Mesendoderm (in vitro differentiated cells): ENCODE measurements around the gene RDM1.
"Not testable (repeated sequence)": the region's sequence is repeated elsewhere in the genome, so short reads cannot be mapped to it uniquely, and the experiment has no call there.

Experiments
- DNase-seq: peaks from one replicate; pipeline ENCODE4 v3.0.0; 2013
- H2AK5ac ChIP-seq: 2 replicates; pipeline ENCODE4 v1.6.1; 2013; ENCODE audit warnings: low read length, inconsistent platforms
- H2BK120ac ChIP-seq: 2 replicates; pipeline ENCODE4 v1.6.1; 2013; ENCODE audit warnings: low read depth, mild to moderate bottlenecking, low read length, moderate library complexity, mixed read lengths
- H2BK15ac ChIP-seq: replicated peaks from 2 replicates; pipeline ENCODE4 v1.6.1; 2013; ENCODE audit warnings: low read depth, mild to moderate bottlenecking, moderate library complexity
- H2BK5ac ChIP-seq: 2 replicates; pipeline ENCODE4 v1.6.1; 2013; ENCODE audit warnings: low read length, inconsistent platforms
- H3K18ac ChIP-seq: 2 replicates; pipeline ENCODE4 v1.6.1; 2013; ENCODE audit warnings: mild to moderate bottlenecking, low read length, mixed read lengths
- H3K23ac ChIP-seq: one replicate; pipeline ENCODE4 v1.6.1; 2013; ENCODE audit warnings: low read length
- H3K27ac ChIP-seq: 2 replicates; pipeline ENCODE4 v1.5.1; 2013; ENCODE audit warnings: low read depth, mild to moderate bottlenecking, inconsistent platforms, low read length, moderate library complexity
- H3K27me3 ChIP-seq: 2 replicates; pipeline ENCODE4 v1.6.1; 2013; ENCODE audit warnings: low read length, control low read depth, mild to moderate bottlenecking, inconsistent platforms; ENCODE audit not compliant: insufficient read depth, poor library complexity
- H3K36me3 ChIP-seq: 2 replicates; pipeline ENCODE4 v1.6.1; 2013; ENCODE audit warnings: low read length, inconsistent platforms; ENCODE audit not compliant: control insufficient read depth, insufficient read depth
- H3K4ac ChIP-seq: one replicate; pipeline ENCODE4 v1.6.1; 2013; ENCODE audit warnings: low read depth, mild to moderate bottlenecking, low read length, moderate library complexity
- H3K4me1 ChIP-seq: 2 replicates; pipeline ENCODE4 v1.6.1; 2013; ENCODE audit warnings: low read depth, low read length, inconsistent platforms; ENCODE audit not compliant: control insufficient read depth
- H3K4me2 ChIP-seq: 2 replicates; pipeline ENCODE4 v1.6.1; 2013; ENCODE audit warnings: low read length
- H3K4me3 ChIP-seq: 2 replicates; pipeline ENCODE4 v1.5.1; 2013; ENCODE audit warnings: mild to moderate bottlenecking, low read length
- H3K56ac ChIP-seq: one replicate; pipeline ENCODE4 v1.6.1; 2013; ENCODE audit warnings: low read length
- H3K79me1 ChIP-seq: 2 replicates; pipeline ENCODE4 v1.6.1; 2013; ENCODE audit warnings: low read length, inconsistent platforms
- H3K79me2 ChIP-seq: 2 replicates; pipeline ENCODE4 v1.6.1; 2013; ENCODE audit warnings: mild to moderate bottlenecking, low read length; ENCODE audit not compliant: control insufficient read depth, insufficient read depth
- H3K9ac ChIP-seq: 2 replicates; pipeline ENCODE4 v1.6.1; 2013; ENCODE audit warnings: low read length, inconsistent platforms
- H4K5ac ChIP-seq: one replicate; pipeline ENCODE4 v1.6.1; 2013; ENCODE audit warnings: low read length
- H4K8ac ChIP-seq: one replicate; pipeline ENCODE4 v1.6.1; 2013; ENCODE audit warnings: low read depth, mild to moderate bottlenecking, control low read depth, low read length, moderate library complexity
- WGBS: extraction: QIAGEN DNeasy Blood & Tissue Kit; methylation state at CpG from one replicate; pipeline ENCODE4 v1.1.7; 2013; ENCODE audit warnings: low lambda C conversion rate, missing lambda C conversion rate; ENCODE audit not compliant: insufficient coverage; ENCODE audit errors: extremely low coverage; 5-methylcytosine and 5-hydroxymethylcytosine counted together

RDM1 gene

DNA sequence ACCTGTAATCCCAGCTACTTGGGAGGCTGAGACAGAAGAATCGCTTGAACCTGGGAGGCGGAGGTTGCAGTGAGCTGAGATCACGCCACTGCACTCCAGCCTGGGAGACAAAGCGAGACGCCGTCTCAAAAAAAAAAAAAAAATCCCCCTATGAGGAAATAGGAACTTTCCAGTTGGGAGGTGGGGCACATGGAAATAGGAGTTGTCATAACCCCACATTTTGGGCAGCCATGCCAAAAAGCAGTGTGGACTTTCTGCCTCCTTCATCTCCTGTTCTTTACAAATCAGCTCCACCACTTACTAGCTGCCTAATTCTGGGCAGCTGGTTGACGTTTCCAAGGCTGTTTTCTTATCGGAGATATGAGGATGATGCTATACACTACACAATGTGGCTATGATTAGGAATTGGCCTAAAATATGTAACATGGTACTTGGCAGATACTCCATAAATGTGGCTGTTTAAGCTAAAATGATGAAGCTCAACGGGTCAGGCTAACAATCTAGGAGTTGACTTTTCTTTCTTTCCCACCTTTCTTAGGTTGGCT is 28.9 kb downstream of the RDM1 start:
- Histone ChIP-seq H4K8ac (no peak overlapping the region), H3K56ac (no peak overlapping the region), H4K5ac (no peak overlapping the region), H3K27me3 (no peaks in the 10 kb centered on the region), H3K4ac (no peak overlapping the region), H2BK120ac (no peak overlapping the region), H3K36me3 (no peaks in the 10 kb centered on the region), H2BK15ac (no peak overlapping the region), H3K79me2 (no peaks in the 10 kb centered on the region), H3K4me2 (no peak overlapping the region), H3K4me3 (no peak overlapping the region), H3K18ac (no peak overlapping the region), H3K23ac (no peak overlapping the region), H2BK5ac (no peak overlapping the region), H3K4me1 (no peaks in the 10 kb centered on the region), H3K27ac (no peak overlapping the region), H2AK5ac (no peak overlapping the region), H3K79me1 (no peaks in the 10 kb centered on the region), H3K9ac (no peak overlapping the region)
- DNase-seq: no peak
- WGBS: no CpG with 5 or more reads among the region's 9 CpGs

DNA sequence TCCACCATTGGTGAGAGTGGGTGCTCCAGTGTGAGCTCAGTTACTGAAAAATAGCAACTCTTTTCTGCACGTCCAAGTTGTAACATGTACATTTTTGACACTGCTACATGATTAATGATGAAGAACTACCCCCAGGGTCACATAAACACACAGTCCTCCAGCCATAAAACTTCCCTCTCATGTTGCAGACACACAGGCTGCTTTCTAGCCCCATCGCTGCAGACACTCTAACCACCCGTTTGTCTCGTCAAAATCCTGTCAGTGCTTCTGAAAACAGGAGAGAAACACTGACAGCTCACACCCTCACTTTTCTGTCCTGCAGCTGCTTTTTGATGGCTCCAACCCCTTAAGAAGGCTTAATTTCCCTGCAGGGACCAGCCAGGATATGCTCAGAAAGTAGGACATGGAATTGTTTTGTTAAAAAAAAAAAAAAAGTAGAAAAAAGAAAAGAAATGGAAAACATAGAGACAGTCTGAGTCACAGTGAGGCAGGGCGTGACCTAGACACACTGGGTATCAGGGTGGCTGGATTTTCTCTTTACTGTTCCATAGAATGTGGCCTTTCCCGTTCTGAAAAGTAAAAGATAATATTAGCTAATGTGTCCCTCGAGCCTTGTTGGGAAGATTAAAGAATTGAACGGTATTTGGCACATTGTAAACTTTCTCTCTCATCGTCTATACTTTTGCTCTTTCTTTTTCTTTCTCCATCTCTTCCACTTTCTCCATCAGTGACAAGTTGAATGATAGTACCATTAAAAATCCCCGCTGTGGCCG is 29.7 kb downstream of the RDM1 start:
- H2BK15ac ChIP-seq: no peak overlapping the region
- H3K4me3 ChIP-seq: no peak overlapping the region
- H3K56ac ChIP-seq: no peak overlapping the region
- H2BK5ac ChIP-seq: no peak overlapping the region
- no CpG with 5 or more reads among the region's 11 CpGs for WGBS
- no peaks in the 10 kb centered on the region for H3K27me3 ChIP-seq
- no peak overlapping the region for H4K5ac ChIP-seq
- H3K79me2 ChIP-seq: no peaks in the 10 kb centered on the region
- H3K36me3 ChIP-seq: no peaks in the 10 kb centered on the region
- no peak for DNase-seq
- H2AK5ac ChIP-seq: no peak overlapping the region
- H3K18ac ChIP-seq: no peak overlapping the region
- H4K8ac ChIP-seq: no peak overlapping the region
- no peak overlapping the region for H3K4ac ChIP-seq
- no peak overlapping the region for H2BK120ac ChIP-seq
- no peaks in the 10 kb centered on the region for H3K4me1 ChIP-seq
- no peak overlapping the region for H3K9ac ChIP-seq
- H3K27ac ChIP-seq: no peak overlapping the region
- no peaks in the 10 kb centered on the region for H3K79me1 ChIP-seq
- no peak overlapping the region for H3K4me2 ChIP-seq
- H3K23ac ChIP-seq: no peak overlapping the region

- no peak overlapping the region for H3K4me3 ChIP-seq
- DNase-seq: no peak
Observed at GRCh38 chr17:35900280-35900679, 30.3 kb downstream of the RDM1 start.

DNA sequence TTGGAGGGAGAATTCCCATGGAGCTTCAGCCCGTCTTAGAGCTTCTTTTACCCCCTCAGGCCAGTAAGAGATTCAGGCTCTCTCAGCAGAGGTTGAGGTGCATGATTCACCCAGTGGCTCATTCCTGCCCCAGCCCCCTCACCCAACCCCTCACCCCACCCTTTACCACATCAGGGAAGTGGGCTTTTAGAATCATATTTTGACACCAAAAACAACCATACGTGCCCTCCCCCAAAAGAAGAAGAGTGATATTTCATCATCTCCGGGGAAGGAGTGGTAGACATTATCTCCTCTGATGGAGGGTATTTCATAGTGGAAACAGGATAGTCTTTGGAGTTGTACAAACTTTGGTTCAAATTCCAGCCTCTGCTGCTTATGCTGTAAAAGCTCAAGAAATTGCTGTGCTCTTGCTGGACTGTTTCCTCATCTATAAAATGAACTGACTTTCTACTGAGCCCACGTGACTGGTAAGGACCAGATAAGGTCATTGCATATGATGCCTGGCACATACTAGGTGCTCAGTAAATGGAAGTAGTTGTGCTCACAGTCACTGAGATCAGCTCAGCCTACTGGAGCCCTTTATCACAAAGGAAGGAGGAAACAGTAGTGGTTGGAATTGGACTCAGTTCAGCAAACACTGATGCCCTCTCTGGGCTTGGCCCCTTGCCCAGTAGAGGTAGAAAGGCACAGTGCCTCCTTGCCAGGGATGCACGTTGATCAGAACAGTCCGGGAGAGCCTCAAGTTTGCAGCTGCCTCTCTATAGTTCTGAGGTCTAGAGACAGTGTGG is 32.1 kb downstream of the RDM1 start:
- Histone ChIP-seq H2AK5ac (no peak overlapping the region), H3K4me3 (no peak overlapping the region), H3K27me3 (no peaks in the 10 kb centered on the region), H2BK120ac (no peak overlapping the region), H3K4me2 (no peak overlapping the region), H3K18ac (no peak overlapping the region), H3K56ac (no peak overlapping the region), H3K79me2 (no peaks in the 10 kb centered on the region), H3K23ac (no peak overlapping the region), H4K5ac (no peak overlapping the region), H3K27ac (no peak overlapping the region), H3K4me1 (no peaks in the 10 kb centered on the region), H4K8ac (no peak overlapping the region), H3K36me3 (no peaks in the 10 kb centered on the region), H3K4ac (no peak overlapping the region), H2BK5ac (no peak overlapping the region), H2BK15ac (no peak overlapping the region), H3K79me1 (no peaks in the 10 kb centered on the region), H3K9ac (no peak overlapping the region)
- DNase-seq: no peak
- WGBS: no CpG with 5 or more reads among the region's 6 CpGs

More at GRCh38 chr17:35900280-35900679, 30.3 kb downstream of the RDM1 start:
- Histone ChIP-seq H3K4ac (no peak overlapping the region), H3K4me2 (no peak overlapping the region), H3K79me1 (no peaks in the 10 kb centered on the region), H3K23ac (no peak overlapping the region), H3K79me2 (no peaks in the 10 kb centered on the region), H3K27ac (no peak overlapping the region), H2AK5ac (no peak overlapping the region), H3K4me1 (no peaks in the 10 kb centered on the region), H3K27me3 (no peaks in the 10 kb centered on the region), H3K9ac (no peak overlapping the region), H4K5ac (no peak overlapping the region), H2BK15ac (no peak overlapping the region), H2BK5ac (no peak overlapping the region), H3K18ac (no peak overlapping the region), H3K56ac (no peak overlapping the region), H3K36me3 (no peaks in the 10 kb centered on the region), H4K8ac (no peak overlapping the region), H2BK120ac (no peak overlapping the region)
- no CpG with 5 or more reads among the region's 5 CpGs for WGBS

- H2BK5ac ChIP-seq, H3K4me1 ChIP-seq, H4K8ac ChIP-seq, H3K79me1 ChIP-seq, H3K79me2 ChIP-seq, H3K18ac ChIP-seq, H3K4ac ChIP-seq, H3K4me2 ChIP-seq, H3K27ac ChIP-seq, H2BK15ac ChIP-seq, DNase-seq, H3K36me3 ChIP-seq, H3K9ac ChIP-seq, H2BK120ac ChIP-seq, H3K23ac ChIP-seq, H3K27me3 ChIP-seq, H3K56ac ChIP-seq, H4K5ac ChIP-seq, H2AK5ac ChIP-seq, H3K4me3 ChIP-seq: not testable (repeated sequence)
- no CpG with 5 or more reads among the region's 7 CpGs for WGBS
Observed at GRCh38 chr17:35897772-35898171, 32.8 kb downstream of the RDM1 start.
